Activated CD4-positive, alpha-beta T cell treated with anti-CD3 and anti-CD28 coated beads, Interleukin-2, amount 50 U/mL, for 1 hour (primary cell): Measurements from ENCODE around the gene RBM19.

Experiments used
- DNase-seq: peaks from one replicate; pipeline ENCODE4 v3.0.0-alpha.2; 2020

The RBM19 gene

GRCh38 chr12:113955109-113955970 is 10.8 kb downstream of the RBM19 start:
- no peak for DNase-seq

- no peak for DNase-seq
Measured at GRCh38 chr12:113954547-113954946, 11.6 kb downstream of the RBM19 start.

GRCh38 chr12:113950873-113951272 is 15.3 kb downstream of the RBM19 start:
- DNase-seq = no peak

GRCh38 chr12:113949321-113950305 is 16.5 kb downstream of the RBM19 start:
- DNase-seq = no peak

GRCh38 chr12:113948151-113948914 is 17.8 kb downstream of the RBM19 start:
- DNase-seq = no peak

- DNase-seq = no peak
Measured at GRCh38 chr12:113946175-113946574, 19.9 kb downstream of the RBM19 start.

- DNase-seq = no peak
Measured at GRCh38 chr12:113945174-113946173, 20.7 kb downstream of the RBM19 start.

- no peak for DNase-seq
Measured at GRCh38 chr12:113942209-113942608, 23.9 kb downstream of the RBM19 start.

GRCh38 chr12:113941208-113941486 is 25.0 kb downstream of the RBM19 start:
- DNase-seq = no peak

- DNase-seq = no peak
Measured at GRCh38 chr12:113940357-113941207, 25.5 kb downstream of the RBM19 start.

- no peak for DNase-seq
Measured at GRCh38 chr12:113939867-113940266, 26.3 kb downstream of the RBM19 start.

GRCh38 chr12:113938471-113938870 is 27.7 kb downstream of the RBM19 start:
- DNase-seq = no peak

GRCh38 chr12:113936460-113936859 is 29.7 kb downstream of the RBM19 start:
- no peak for DNase-seq

- DNase-seq = no peak
Measured at GRCh38 chr12:113935459-113935858, 30.7 kb downstream of the RBM19 start.

- no peak for DNase-seq
Measured at GRCh38 chr12:113934946-113935345, 31.2 kb downstream of the RBM19 start.

GRCh38 chr12:113934060-113934814 is 31.9 kb downstream of the RBM19 start:
- no peak for DNase-seq

GRCh38 chr12:113933201-113933786 is 32.8 kb downstream of the RBM19 start:
- DNase-seq = no peak

GRCh38 chr12:113932381-113933196 is 33.5 kb downstream of the RBM19 start:
- no peak for DNase-seq

- DNase-seq = no peak
Measured at GRCh38 chr12:113931517-113931916, 34.6 kb downstream of the RBM19 start.
